ENCODE measurements around the gene RNF10.

Gene RNF10

DNA sequence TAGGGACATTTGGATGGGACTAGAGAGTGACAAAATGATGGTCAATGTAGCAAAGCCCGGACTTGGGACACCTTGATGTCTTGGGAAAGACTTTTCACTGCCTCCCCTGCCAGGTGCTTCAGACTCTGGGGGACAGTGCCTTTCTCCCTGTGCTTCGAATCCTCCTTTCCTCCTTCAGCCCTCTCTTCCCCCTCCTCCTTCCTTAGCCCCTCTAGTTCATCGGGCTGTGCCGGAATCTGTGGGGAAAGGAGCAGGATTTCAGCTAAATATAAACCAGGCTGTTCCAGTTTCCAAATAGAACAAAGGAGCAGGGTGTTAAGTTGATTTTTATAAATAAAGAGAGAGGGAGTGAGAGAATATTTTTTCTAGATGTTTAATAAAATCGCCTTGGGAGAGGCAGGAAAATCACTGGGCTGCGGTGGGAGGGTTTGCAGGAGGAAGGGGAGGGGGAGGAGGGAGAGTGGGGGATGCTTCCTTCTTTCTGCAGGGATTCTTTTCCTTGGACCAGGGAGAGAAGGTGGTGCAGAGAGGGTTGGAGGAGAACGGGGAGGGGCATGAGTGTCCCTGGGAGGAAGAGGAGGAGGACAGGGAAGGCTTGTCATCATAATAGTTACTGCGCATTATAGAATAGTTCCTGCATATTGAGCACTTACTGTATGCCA lies 84.9 kb downstream of the RNF10 start:
- no peak for DNase-seq

DNA sequence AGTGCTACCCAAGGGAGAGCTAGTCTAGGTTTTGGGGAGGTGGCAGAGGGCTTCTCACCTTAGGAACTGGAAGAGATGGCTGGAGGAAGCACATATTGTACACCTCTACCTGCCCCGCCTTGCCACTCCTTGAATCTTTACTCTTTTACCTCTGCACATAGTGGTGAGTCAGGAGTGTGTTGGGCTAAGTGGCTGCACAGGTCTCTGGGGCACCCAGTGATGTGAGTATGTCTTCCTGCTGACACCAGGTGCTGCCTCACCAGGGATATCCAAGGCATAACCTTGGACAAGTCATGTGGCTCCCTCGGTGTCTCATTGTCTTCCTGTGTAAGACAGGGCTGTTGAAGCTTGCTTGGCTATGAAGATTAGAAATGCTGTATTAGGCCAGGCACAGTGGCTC lies 86.5 kb downstream of the RNF10 start:
- no peak for DNase-seq

DNA sequence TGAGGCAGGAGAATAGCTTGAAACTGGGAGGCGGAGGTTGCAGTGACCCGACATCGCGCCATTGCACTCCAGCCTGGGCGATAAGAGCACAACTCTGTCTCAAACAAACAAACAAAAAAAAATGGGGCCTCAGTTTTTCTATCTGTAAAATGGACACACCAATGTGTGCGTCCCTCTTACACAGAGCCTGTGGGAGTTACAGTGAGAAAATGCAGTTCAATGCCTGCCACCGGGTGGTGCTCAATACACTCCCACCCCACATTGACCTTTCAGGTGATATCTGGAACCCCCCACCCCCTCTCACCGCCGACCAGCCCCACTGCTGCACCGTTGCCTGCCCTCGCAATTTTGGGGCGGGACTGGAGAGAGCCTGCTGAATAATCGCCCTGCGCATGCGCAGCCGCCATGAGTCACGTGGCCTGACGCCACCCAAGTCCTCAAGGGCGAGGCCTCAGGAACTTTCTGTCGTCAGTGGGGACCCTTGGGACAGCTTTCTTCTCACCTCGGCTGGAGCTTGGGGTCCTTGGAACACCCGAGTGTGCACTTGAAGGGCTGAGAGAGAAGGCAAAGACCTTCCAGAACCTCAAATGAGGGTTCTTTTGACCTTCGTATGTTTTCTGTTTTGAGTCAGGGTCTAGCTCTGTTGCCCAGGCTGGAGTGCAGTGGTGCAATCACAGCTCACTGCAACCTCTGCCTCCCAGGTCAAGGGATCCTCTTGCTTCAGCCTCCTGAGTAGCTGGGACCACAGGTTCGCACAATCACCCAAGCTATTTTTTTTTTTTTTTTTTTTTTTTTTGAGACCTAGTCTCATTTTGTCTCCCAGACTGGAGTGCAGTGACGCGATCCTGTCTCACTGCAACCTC lies 91.6 kb downstream of the RNF10 start:
- no peak for DNase-seq
